ENCODE measurements around the gene ZC3H12A.

ZC3H12A gene

GRCh38 chr1:37453647-37454046 is 20.7 kb upstream of the ZC3H12A start:
- in situ Hi-C loops (cut with MboI; ENCODE audit: low sequenced_read_pairs) = loop anchor here (10.0 kb wide), 1 partner anchor 221 kb away; no protein-coding TSS in a partner anchor

GRCh38 chr1:37455516-37455915 is 18.9 kb upstream of the ZC3H12A start:
- in situ Hi-C loops (cut with MboI; ENCODE audit: low sequenced_read_pairs) = loop anchor here (10.0 kb wide), 1 partner anchor 219 kb away; no protein-coding TSS in a partner anchor

- in situ Hi-C loops (cut with MboI; ENCODE audit: low sequenced_read_pairs) = loop anchor here (10.0 kb wide), 1 partner anchor 218 kb away; no protein-coding TSS in a partner anchor
Observed at GRCh38 chr1:37456614-37457013, 17.8 kb upstream of the ZC3H12A start.

- in situ Hi-C loops (cut with MboI; ENCODE audit: low sequenced_read_pairs) = loop anchor here (10.0 kb wide), 1 partner anchor 216 kb away; no protein-coding TSS in a partner anchor
Observed at GRCh38 chr1:37458551-37458950, 15.8 kb upstream of the ZC3H12A start.

- in situ Hi-C loops (cut with MboI; ENCODE audit: low sequenced_read_pairs) = no loop called here
Observed at GRCh38 chr1:37461698-37462436, 12.5 kb upstream of the ZC3H12A start.

GRCh38 chr1:37464443-37464842 is 9.9 kb upstream of the ZC3H12A start:
- in situ Hi-C loops (cut with MboI; ENCODE audit: low sequenced_read_pairs) = no loop called here

GRCh38 chr1:37465593-37466517 is 8.5 kb upstream of the ZC3H12A start:
- in situ Hi-C loops (cut with MboI; ENCODE audit: low sequenced_read_pairs) = no loop called here

- in situ Hi-C loops (cut with MboI; ENCODE audit: low sequenced_read_pairs) = no loop called here
Observed at GRCh38 chr1:37468037-37468436, 6.3 kb upstream of the ZC3H12A start.

GRCh38 chr1:37469386-37469785 is 5.0 kb upstream of the ZC3H12A start:
- in situ Hi-C loops (cut with MboI; ENCODE audit: low sequenced_read_pairs) = no loop called here

GRCh38 chr1:37471345-37472231 is 2.8 kb upstream of the ZC3H12A start:
- in situ Hi-C loops (cut with MboI; ENCODE audit: low sequenced_read_pairs) = no loop called here

GRCh38 chr1:37472281-37472680 is 2.1 kb upstream of the ZC3H12A start:
- in situ Hi-C loops (cut with MboI; ENCODE audit: low sequenced_read_pairs) = no loop called here

- in situ Hi-C loops (cut with MboI; ENCODE audit: low sequenced_read_pairs) = no loop called here
Observed at GRCh38 chr1:37472994-37473393, 1.4 kb upstream of the ZC3H12A start.

GRCh38 chr1:37473431-37474045 is 842 bp upstream of the ZC3H12A start:
- in situ Hi-C loops (cut with MboI; ENCODE audit: low sequenced_read_pairs) = no loop called here

GRCh38 chr1:37474697-37475379 is 458 bp downstream of the ZC3H12A start:
- in situ Hi-C loops (cut with MboI; ENCODE audit: low sequenced_read_pairs) = no loop called here

GRCh38 chr1:37475380-37476086 is 1.2 kb downstream of the ZC3H12A start:
- in situ Hi-C loops (cut with MboI; ENCODE audit: low sequenced_read_pairs) = no loop called here

- in situ Hi-C loops (cut with MboI; ENCODE audit: low sequenced_read_pairs) = no loop called here
Observed at GRCh38 chr1:37476087-37476452, 1.7 kb downstream of the ZC3H12A start.

- in situ Hi-C loops (cut with MboI; ENCODE audit: low sequenced_read_pairs) = no loop called here
Observed at GRCh38 chr1:37476460-37477197, 2.2 kb downstream of the ZC3H12A start.

GRCh38 chr1:37477198-37477931 is 3.0 kb downstream of the ZC3H12A start:
- in situ Hi-C loops (cut with MboI; ENCODE audit: low sequenced_read_pairs) = no loop called here

Measured in HL-60/S4 treated with retinoic acid at 250 ng/mL for 4 days and 3 days (cell line).